ENCODE results near the gene TLCD1. TPM values are rescaled to one million over a fixed set of nuclear protein-coding genes. Genes with fewer than 3 reads are reported as not detected.

Gene TLCD1
- total and polyA plus RNA-seq, 10 donors = 0.97 to 3.5 (median 2.3) TPM; not detected in 1

- DNase-seq = no peak
- intact Hi-C loops (cut with DNase I; ENCODE audit: low total_unique reads) = no loop called here
- Histone ChIP-seq H3K27me3 (replicated peaks in 1 of 7) (peaks cover 0 to 18% (median 11%) of the 10 kb centered on the region in 7 donors), H3K36me3 (peaks cover 0 to 48% (median 30%) of the 10 kb centered on the region in 6 donors), H3K9me3 (no peaks in the 10 kb centered on the region), H3K4me1 (peaks cover 38 to 73% (median 65%) of the 10 kb centered on the region in 6 donors), H3K27ac (peak overlapping the region; percentile 62 to 92 (median 89)), H3K4me3 (peak overlapping the region in 5 of 8 donors; percentile 31 to 88 (median 46))
- 44 to 51% (median 48%) methylated on average over 18 of the region's 18 CpGs for WGBS, 5 donors
- no peak for TF ChIP-seq POLR2AphosphoS5 (IDR thresholded peaks at IDR 0.05)
- no peak for TF ChIP-seq POLR2A (IDR thresholded peaks at IDR 0.05)
- TF ChIP-seq, protein P1, sequence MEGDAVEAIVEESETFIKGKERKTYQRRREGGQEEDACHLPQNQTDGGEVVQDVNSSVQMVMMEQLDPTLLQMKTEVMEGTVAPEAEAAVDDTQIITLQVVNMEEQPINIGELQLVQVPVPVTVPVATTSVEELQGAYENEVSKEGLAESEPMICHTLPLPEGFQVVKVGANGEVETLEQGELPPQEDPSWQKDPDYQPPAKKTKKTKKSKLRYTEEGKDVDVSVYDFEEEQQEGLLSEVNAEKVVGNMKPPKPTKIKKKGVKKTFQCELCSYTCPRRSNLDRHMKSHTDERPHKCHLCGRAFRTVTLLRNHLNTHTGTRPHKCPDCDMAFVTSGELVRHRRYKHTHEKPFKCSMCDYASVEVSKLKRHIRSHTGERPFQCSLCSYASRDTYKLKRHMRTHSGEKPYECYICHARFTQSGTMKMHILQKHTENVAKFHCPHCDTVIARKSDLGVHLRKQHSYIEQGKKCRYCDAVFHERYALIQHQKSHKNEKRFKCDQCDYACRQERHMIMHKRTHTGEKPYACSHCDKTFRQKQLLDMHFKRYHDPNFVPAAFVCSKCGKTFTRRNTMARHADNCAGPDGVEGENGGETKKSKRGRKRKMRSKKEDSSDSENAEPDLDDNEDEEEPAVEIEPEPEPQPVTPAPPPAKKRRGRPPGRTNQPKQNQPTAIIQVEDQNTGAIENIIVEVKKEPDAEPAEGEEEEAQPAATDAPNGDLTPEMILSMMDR (IDR thresholded peaks at IDR 0.05 in 8 of 11, conservative IDR thresholded peaks at IDR 0.05 in 3 of 11) = no peak
Observed at GRCh38 chr17:28718333-28719020, 7.6 kb downstream of the TLCD1 start.

- Histone ChIP-seq H3K4me3 (peak within 1 kb of the TSS; percentile 11 to 79 (median 42)), H3K9me3 (no peaks in the 10 kb centered on the region), H3K36me3 (peaks cover 0 to 41% (median 23%) of the 10 kb centered on the region in 6 donors), H3K27me3 (replicated peaks in 1 of 7) (peaks cover 0 to 18% (median 11%) of the 10 kb centered on the region in 7 donors), H3K27ac (peak within 1 kb of the TSS; percentile 71 to 92 (median 89)), H3K4me1 (peaks cover 36 to 70% (median 62%) of the 10 kb centered on the region in 6 donors)
- peak; percentile 89 for DNase-seq
- WGBS, 5 donors = 7 to 30% (median 12%) methylated on average over 16 to 60 of the region's 60 CpGs
- intact Hi-C loops (cut with DNase I; ENCODE audit: low total_unique reads) = no loop called here
- no peak for TF ChIP-seq POLR2A (IDR thresholded peaks at IDR 0.05)
- TF ChIP-seq, protein P1 (IDR thresholded peaks at IDR 0.05 in 8 of 11, conservative IDR thresholded peaks at IDR 0.05 in 3 of 11) = peak in 4 of 11 experiments; percentile 10 to 49 (median 32)
- peak; percentile 4 to 74 (median 45) for TF ChIP-seq POLR2AphosphoS5 (IDR thresholded peaks at IDR 0.05)
Observed at GRCh38 chr17:28717578-28718332, 8.3 kb downstream of the TLCD1 start, which contains the start of gene RAB34. Gene RAB34 (minus strand): TSS chr17:28717868. CDS start chr17:28717266, 602 bp downstream.

- H3K9me3 ChIP-seq = no peaks in the 10 kb centered on the region
- 23 to 33% (median 26%) methylated on average over 18 to 63 of the region's 63 CpGs for WGBS, 5 donors
- TF ChIP-seq POLR2A (IDR thresholded peaks at IDR 0.05) (no peak), POLR2AphosphoS5 (IDR thresholded peaks at IDR 0.05) (peak in 1 of 3 donors; percentile 48)
- H3K36me3 ChIP-seq = peaks cover 0 to 33% (median 15%) of the 10 kb centered on the region in 6 donors
- intact Hi-C loops (cut with DNase I; ENCODE audit: low total_unique reads) = no loop called here
- H3K27me3 ChIP-seq (replicated peaks in 1 of 7) = peaks cover 0 to 18% (median 11%) of the 10 kb centered on the region in 7 donors
- H3K27ac ChIP-seq = peak overlapping the region; percentile 71 to 92 (median 89)
- no peak for DNase-seq
- peak overlapping the region; percentile 11 to 79 (median 42) for H3K4me3 ChIP-seq
- peaks cover 35 to 70% (median 62%) of the 10 kb centered on the region in 6 donors for H3K4me1 ChIP-seq
Observed at GRCh38 chr17:28716740-28717577, 9.1 kb downstream of the TLCD1 start.

- Histone ChIP-seq H3K9me3 (no peaks in the 10 kb centered on the region), H3K4me3 (no peak overlapping the region), H3K27me3 (replicated peaks in 1 of 7) (peaks cover 0 to 18% (median 11%) of the 10 kb centered on the region in 7 donors), H3K36me3 (peaks cover 0 to 20% (median 8%) of the 10 kb centered on the region in 6 donors), H3K4me1 (peaks cover 20 to 69% (median 55%) of the 10 kb centered on the region in 6 donors), H3K27ac (no peak overlapping the region)
- 94 to 97% (median 96%) methylated on average over 2 of the region's 2 CpGs for WGBS, 5 donors
- TF ChIP-seq, protein P1 (IDR thresholded peaks at IDR 0.05 in 8 of 11, conservative IDR thresholded peaks at IDR 0.05 in 3 of 11) = no peak
- TF ChIP-seq POLR2A (IDR thresholded peaks at IDR 0.05) = no peak
- TF ChIP-seq POLR2AphosphoS5 (IDR thresholded peaks at IDR 0.05) = no peak
- DNase-seq = no peak
- intact Hi-C loops (cut with DNase I; ENCODE audit: low total_unique reads) = no loop called here
Observed at GRCh38 chr17:28715217-28715616, 10.8 kb downstream of the TLCD1 start.

Data from spleen (tissue), 11 donors.